Measurements from ENCODE around the gene IFITM2. TPM values are rescaled to one million over a fixed set of nuclear protein-coding genes. Genes with fewer than 3 reads are reported as not detected.
A peak's percentile ranks its signal among the peaks of the same experiment; 100 is the strongest.
"Not testable (repeated sequence)": the region's sequence is repeated elsewhere in the genome, so short reads cannot be mapped to it uniquely, and the experiment has no call there.

Gene IFITM2
- total RNA-seq, 2 donors from 2014 or later = 87.9 to 171 TPM

DNA sequence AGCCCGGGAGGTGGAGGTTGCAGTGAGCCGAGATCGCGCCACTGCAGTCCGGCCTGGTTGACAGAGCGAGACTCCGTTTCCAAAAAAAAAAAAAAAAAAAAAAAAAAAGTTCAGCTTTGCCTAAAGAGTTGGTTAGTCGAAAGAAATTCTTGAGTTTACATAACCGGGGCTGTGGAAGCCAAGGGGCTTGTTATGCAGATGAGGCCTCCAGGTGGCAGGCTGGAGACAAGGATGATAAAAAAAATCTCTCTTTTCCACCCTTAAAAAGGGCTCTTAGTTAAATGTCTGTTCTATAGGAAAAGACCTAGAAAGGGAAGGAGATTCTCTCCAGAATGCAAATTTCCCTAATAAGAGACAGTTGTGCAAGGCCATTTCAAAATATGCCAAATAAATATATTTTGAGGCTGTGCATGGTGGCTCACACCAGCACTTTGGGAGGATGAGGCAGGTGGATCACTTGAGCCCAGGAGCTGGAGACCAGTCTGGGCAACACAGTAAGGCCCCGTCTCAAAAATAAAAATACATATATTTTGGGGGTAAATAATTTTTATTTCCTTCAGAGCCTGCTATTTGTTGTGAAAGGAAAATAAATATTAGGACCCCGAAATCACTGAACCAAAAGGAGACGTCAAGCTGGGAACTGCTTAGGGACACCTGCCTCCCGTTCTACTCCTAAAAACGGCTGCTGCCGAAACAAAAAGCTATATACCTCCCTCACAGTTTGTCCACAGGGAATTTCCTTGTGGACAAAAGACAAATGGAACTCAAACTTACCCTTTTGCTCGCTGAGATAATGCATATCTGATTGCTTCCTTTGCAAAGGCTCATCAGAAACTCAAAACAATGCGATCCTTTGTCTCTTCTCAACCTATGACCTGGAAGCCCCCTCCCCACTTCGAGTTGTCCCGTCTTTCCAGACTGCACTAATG lies 2.4 kb upstream of the IFITM2 start:
- no peak for ATAC-seq
- H3K4me3 Mint-ChIP-seq = no peak overlapping the region
- H3K9me3 Mint-ChIP-seq = no peaks in the 10 kb centered on the region
- peaks cover 0 to 2% of the 10 kb centered on the region in 2 donors for H3K27me3 Mint-ChIP-seq
- DNase-seq (ENCODE audit: low spot score) = no peak
- H3K36me3 Mint-ChIP-seq = no peaks in the 10 kb centered on the region
- H3K27ac Mint-ChIP-seq = peak overlapping the region; percentile 35 to 84
- H3K4me1 Mint-ChIP-seq (ENCODE audit: low read depth in 2 of 2) = peaks cover 34% of the 10 kb centered on the region in 2 donors

DNA sequence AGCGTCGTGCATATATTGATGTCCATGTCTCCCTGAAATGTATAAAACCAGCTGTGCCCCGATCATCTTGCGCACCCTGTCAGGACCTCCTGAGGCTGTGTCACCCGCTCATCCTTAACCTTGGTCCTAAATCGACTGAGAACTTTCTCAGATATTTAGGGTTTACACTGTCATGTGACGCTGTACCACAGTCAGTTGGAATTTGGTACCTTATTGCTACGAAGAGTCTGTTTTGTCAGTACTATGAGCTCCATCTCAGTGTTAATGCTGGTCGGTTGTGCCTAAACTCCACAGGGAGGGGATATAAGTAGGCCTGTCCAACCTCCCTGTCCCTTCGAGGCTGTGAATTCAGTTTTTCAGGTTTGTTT lies 1.8 kb upstream of the IFITM2 start:
- peak overlapping the region; percentile 35 to 84 for H3K27ac Mint-ChIP-seq
- no peak overlapping the region for H3K4me3 Mint-ChIP-seq
- H3K36me3 Mint-ChIP-seq = no peaks in the 10 kb centered on the region
- peaks cover 34% of the 10 kb centered on the region in 2 donors for H3K4me1 Mint-ChIP-seq (ENCODE audit: low read depth in 2 of 2)
- DNase-seq (ENCODE audit: low spot score) (no peak), ATAC-seq (no peak)
- no peaks in the 10 kb centered on the region for H3K9me3 Mint-ChIP-seq
- peaks cover 0 to 2% of the 10 kb centered on the region in 2 donors for H3K27me3 Mint-ChIP-seq

DNA sequence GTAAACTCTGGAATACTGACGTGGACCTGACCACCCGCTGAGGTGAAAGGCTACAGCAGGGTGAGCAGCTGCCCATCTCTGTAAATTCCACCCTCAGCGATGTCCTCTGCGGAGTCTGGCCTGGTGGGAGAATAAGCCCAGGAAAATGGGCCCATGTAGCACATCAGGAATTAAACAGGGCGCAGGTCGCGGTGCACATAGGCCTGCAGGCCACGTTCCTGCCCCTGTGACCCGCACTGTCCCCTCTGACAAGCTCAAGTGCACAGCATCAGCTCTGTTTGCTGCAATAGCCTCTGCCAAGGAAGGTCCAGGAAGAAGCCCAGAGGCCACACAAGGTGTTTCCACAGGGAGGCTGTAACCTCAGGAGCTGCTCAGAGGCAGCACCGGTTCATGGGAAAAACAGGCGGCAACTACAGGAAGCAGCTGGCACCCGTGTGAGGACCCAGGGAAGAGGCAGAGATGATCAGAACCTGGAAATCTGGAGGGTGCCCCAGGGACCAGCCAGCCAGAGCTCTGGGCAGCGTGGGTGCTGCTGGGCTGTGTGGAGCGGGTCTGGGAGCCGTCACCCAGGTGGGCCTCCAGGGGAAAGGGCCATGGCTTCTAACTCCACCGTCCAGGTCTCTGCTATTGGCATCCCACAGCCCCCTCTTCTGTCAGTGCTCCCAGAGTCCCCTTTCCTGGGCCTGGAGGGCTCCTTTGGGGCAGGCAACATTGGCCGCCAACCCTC lies 808 bp upstream of the IFITM2 start:
- Mint-ChIP-seq H3K36me3 (no peaks in the 10 kb centered on the region), H3K27me3 (peaks cover 0 to 2% of the 10 kb centered on the region in 2 donors), H3K4me1 (ENCODE audit: low read depth in 2 of 2) (peaks cover 36% of the 10 kb centered on the region in 2 donors), H3K9me3 (no peaks in the 10 kb centered on the region), H3K4me3 (peak overlapping the region; percentile 15), H3K27ac (peak overlapping the region; percentile 65 to 76)
- DNase-seq (ENCODE audit: low spot score) = no peak
- ATAC-seq = no peak

DNA sequence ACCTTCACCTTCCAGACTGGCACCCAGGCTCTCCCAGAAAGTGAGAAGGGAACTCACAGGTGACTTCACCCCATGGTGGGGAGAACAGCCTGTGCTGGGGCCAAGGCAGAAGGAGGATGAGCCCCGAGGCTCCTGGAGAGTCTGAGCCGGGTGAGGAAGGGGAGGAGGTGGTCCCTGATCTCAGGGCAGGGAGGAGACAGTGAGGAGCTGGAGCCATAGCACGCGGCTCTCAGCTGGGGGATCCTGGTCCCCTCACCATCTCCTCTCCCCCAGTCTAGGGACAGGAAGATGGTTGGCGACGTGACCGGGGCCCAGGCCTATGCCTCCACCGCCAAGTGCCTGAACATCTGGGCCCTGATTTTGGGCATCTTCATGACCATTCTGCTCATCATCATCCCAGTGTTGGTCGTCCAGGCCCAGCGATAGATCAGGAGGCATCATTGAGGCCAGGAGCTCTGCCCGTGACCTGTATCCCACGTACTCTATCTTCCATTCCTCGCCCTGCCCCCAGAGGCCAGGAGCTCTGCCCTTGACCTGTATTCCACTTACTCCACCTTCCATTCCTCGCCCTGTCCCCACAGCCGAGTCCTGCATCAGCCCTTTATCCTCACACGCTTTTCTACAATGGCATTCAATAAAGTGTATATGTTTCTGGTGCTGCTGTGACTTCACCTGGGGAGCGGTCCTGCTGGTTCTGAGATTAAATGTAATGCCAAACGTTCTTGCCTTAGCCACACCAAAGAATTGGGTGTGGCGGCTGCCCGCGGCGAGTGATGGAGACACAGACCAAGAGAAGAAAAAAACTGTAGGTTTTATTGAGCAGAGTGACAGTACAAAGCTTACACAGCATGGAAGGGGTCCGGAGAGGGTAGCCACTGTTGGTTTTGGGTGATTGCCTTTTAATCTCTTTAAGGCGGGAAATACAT lies 1.4 kb downstream of the IFITM2 start:
- not testable (repeated sequence) for H3K27me3 Mint-ChIP-seq; DNase-seq (ENCODE audit: low spot score); H3K36me3 Mint-ChIP-seq; H3K9me3 Mint-ChIP-seq
- H3K4me3 Mint-ChIP-seq = peak overlapping the region; percentile 90
- peak overlapping the region; percentile 76 to 81 for H3K27ac Mint-ChIP-seq
- peaks cover 53% of the 10 kb centered on the region in 2 donors for H3K4me1 Mint-ChIP-seq (ENCODE audit: low read depth in 2 of 2)
- ATAC-seq = peak; percentile 4 to 5

DNA sequence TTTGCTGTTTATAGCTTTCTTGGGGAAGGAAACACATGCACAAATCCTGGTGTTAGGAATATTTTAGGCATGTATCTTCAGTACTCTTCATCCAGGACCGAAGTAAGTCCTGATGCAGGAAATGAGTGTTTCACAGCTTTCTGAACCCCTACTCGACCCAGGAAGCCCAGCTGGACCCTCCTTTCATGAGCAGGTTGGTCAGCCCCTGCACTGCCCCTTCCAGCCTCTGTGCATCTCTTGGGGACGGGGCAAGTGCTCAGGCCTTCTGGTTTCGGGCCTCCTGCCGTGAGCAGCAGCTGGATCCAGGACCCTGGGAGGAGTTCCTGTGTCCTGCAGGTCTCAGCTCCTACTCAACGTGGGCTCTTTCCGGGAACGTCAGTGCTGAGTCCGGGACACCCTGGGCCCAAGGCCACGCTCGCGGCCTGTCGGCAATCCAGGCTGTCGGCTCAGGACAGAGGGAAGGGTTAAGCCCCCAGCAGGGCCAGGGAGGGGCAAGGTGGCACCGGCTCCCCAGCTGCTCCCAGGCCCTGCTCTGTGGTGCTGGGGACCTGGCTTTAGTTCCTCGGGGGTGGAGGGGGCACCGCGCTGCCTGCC lies 2.5 kb downstream of the IFITM2 start:
- not testable (repeated sequence) for ATAC-seq; H3K27me3 Mint-ChIP-seq; H3K36me3 Mint-ChIP-seq; H3K9me3 Mint-ChIP-seq; DNase-seq (ENCODE audit: low spot score)
- H3K27ac Mint-ChIP-seq = peak overlapping the region; percentile 76 to 81
- peak overlapping the region; percentile 90 for H3K4me3 Mint-ChIP-seq
- H3K4me1 Mint-ChIP-seq (ENCODE audit: low read depth in 2 of 2) = peaks cover 59 to 62% of the 10 kb centered on the region in 2 donors

DNA sequence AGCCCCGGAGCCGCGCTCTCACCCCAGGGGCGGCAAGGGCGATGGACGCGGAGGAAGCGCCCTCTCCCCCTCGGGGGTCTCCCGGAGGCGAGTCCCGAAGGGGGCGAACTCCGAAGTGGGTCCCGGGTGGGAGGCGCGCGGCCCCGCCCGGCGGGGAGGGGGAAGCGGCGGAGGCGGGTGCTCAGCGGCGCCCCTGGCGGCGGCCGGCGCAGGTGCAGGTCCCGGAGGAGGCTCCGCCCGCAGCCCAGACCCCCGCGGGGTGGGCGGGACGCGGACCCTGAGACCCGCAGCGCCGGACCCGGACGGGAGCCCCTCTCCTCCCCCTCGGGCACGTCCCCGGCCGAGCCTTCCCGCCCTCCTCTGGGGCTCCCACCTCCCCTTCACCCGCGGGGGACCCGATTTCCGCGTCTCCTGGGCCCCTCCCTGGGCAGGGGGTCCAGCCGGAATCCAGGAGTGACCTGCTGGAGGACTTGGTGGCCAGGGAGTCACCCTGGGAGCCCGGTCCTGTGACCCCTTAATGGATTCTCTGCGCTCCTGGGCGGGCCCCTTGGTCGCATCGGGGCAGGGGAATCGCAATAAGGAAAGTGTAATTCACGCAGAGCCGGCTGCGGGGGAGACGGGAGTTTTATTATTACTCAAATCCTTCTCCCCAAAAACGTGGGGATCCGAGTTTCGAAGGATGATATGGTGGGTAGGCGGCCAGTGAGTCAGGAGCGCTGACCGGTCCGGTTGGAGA lies 3.6 kb downstream of the IFITM2 start:
- peak overlapping the region; percentile 85 to 90 for H3K27ac Mint-ChIP-seq
- peak; percentile 45 to 68 for ATAC-seq
- H3K9me3 Mint-ChIP-seq; H3K36me3 Mint-ChIP-seq; DNase-seq (ENCODE audit: low spot score); H3K27me3 Mint-ChIP-seq: not testable (repeated sequence)
- H3K4me1 Mint-ChIP-seq (ENCODE audit: low read depth in 2 of 2) = peaks cover 50 to 58% of the 10 kb centered on the region in 2 donors
- H3K4me3 Mint-ChIP-seq = peak overlapping the region; percentile 88

DNA sequence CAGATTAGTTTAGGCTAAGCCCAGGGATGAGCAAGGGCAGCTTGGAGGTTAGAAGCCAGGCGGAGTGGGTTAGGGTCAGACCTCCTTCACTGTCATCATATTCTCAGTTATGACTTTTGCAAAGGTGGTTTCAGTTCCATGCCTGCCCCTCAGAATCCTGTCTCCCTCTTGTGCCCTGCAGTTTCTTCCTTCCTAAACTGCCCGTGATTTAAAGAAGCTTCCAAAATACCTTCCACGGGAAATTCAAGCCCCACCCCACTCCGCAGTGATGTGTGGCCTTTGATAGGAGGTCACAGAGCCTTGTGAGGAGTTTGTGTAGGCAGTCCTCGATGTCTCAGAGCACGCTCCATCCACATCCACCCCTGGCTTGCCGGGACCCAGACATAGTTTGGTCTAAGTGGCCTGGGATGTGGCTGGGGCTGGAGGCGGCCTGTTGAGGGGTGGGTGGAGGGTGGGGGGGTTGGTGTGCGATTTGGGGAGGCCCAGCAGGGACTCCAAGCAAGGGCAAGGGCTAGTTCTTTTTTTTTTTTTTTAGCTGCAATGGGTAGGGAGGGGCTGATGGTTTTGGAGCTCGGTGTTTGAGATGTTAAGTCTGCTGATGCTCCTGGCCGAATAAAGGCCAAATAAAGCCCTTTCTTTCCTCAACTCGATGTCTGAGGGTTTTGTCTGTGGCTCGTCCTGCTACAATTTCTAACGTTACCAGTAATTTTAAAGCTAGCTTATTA lies 4.6 kb downstream of the IFITM2 start:
- Mint-ChIP-seq H3K27me3 (no peaks in the 10 kb centered on the region), H3K4me1 (ENCODE audit: low read depth in 2 of 2) (peaks cover 60 to 64% of the 10 kb centered on the region in 2 donors), H3K36me3 (no peaks in the 10 kb centered on the region), H3K4me3 (peak overlapping the region; percentile 88), H3K9me3 (no peaks in the 10 kb centered on the region), H3K27ac (peak overlapping the region; percentile 85 to 90)
- ATAC-seq (no peak), DNase-seq (ENCODE audit: low spot score) (no peak)

DNA sequence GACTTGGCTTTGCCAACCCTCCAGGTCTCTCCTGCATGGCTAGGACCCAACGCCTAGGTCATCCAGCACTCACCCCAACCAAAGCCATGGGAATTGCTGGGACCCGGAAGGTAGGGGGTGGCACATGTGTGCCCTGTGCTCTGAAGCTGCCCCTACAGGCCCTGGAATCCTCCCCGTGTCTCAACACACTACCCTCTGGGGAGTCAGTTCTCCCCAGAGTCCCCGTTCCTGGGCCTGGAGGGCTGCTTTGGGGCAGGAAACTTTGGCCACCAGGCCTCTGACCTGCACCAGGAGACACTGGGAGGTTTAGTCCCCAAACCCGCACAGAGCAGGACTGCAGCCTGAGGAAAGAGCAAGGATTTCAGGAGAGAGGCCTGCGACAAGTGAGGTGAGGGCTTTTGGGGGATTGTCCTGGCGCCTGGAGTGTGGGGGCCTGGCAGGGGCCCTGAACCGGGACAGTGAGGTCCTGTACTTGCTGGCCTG lies 5.7 kb downstream of the IFITM2 start:
- Mint-ChIP-seq H3K36me3 (no peaks in the 10 kb centered on the region), H3K4me1 (ENCODE audit: low read depth in 2 of 2) (peaks cover 60 to 63% of the 10 kb centered on the region in 2 donors), H3K27ac (peak overlapping the region; percentile 85 to 90), H3K27me3 (no peaks in the 10 kb centered on the region), H3K9me3 (no peaks in the 10 kb centered on the region), H3K4me3 (peak overlapping the region; percentile 88)
- DNase-seq (ENCODE audit: low spot score) = no peak
- ATAC-seq = no peak

DNA sequence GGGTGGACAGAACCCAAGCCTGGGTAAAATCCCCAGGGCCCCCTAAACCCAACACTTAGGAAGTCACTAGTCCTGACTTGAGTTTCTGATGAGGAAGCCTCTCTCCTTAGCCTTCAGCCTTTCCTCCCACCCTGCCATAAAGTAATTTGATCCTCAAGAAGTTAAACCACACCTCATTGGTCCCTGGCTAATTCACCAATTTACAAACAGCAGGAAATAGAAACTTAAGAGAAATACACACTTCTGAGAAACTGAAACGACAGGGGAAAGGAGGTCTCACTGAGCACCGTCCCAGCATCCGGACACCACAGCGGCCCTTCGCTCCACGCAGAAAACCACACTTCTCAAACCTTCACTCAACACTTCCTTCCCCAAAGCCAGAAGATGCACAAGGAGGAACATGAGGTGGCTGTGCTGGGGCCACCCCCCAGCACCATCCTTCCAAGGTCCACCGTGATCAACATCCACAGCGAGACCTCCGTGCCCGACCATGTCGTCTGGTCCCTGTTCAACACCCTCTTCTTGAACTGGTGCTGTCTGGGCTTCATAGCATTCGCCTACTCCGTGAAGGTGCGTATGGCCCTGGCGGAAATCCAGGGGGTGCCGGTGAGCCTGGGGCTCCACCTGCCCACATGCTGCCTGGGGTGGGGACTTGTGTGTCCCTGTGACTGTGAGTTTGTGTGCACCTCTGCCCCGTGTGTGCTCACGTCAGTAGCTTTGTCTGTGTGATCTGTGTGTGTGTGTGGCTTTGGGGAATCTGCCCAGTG lies 6.4 kb downstream of the IFITM2 start, which contains the start of gene IFITM1:
TSS of gene IFITM1 (plus strand) at position 254 of the 767 bp plus-strand sequence. CDS start at position 385, 131 bp downstream.
- H3K9me3 Mint-ChIP-seq = no peaks in the 10 kb centered on the region
- DNase-seq (ENCODE audit: low spot score) = peak; percentile 81
- no peaks in the 10 kb centered on the region for H3K36me3 Mint-ChIP-seq
- no peaks in the 10 kb centered on the region for H3K27me3 Mint-ChIP-seq
- peak; percentile 73 to 75 for ATAC-seq
- H3K27ac Mint-ChIP-seq = peak within 1 kb of the TSS; percentile 85 to 90
- peak within 1 kb of the TSS; percentile 88 for H3K4me3 Mint-ChIP-seq
- peaks cover 55 to 57% of the 10 kb centered on the region in 2 donors for H3K4me1 Mint-ChIP-seq (ENCODE audit: low read depth in 2 of 2)

DNA sequence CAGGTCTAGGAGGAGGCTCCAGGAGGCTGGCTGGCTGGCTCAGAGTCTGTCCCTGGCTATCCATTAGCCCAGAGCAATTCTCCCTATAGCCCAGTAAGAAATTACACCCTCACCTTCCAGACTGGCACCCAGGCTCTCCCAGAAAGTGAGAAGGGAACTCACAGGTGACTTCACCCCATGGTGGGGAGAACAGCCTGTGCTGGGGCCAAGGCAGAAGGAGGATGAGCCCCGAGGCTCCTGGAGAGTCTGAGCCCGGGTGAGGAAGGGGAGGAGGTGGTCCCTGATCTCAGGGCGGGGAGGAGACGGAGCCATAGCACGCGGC lies 6.9 kb downstream of the IFITM2 start:
- peaks cover 52 to 54% of the 10 kb centered on the region in 2 donors for H3K4me1 Mint-ChIP-seq (ENCODE audit: low read depth in 2 of 2)
- ATAC-seq; DNase-seq (ENCODE audit: low spot score); H3K27me3 Mint-ChIP-seq; H3K9me3 Mint-ChIP-seq; H3K36me3 Mint-ChIP-seq: not testable (repeated sequence)
- H3K27ac Mint-ChIP-seq = peak overlapping the region; percentile 85 to 90
- H3K4me3 Mint-ChIP-seq = peak overlapping the region; percentile 88

DNA sequence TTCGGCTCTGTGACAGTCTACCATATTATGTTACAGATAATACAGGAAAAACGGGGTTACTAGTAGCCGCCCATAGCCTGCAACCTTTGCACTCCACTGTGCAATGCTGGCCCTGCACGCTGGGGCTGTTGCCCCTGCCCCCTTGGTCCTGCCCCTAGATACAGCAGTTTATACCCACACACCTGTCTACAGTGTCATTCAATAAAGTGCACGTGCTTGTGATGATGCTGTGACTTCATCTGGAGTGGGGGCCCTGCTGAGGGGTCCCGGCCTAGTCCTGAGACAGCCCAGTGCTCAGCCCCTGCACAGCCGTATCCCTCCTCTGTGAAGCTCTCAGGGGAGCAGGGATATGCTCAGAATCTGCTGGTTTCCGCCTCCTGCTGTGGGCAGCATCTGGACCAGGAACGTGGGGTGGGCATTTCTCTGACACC lies 7.5 kb downstream of the IFITM2 start:
- DNase-seq (ENCODE audit: low spot score) = no peak
- Mint-ChIP-seq H3K27me3 (no peaks in the 10 kb centered on the region), H3K4me1 (ENCODE audit: low read depth in 2 of 2) (peaks cover 52 to 55% of the 10 kb centered on the region in 2 donors), H3K27ac (peak overlapping the region; percentile 85 to 90), H3K36me3 (no peaks in the 10 kb centered on the region), H3K4me3 (peak overlapping the region; percentile 88), H3K9me3 (no peaks in the 10 kb centered on the region)
- ATAC-seq = no peak
